DND-41 (cell line): Measurements from ENCODE around the gene HDAC4.

Experiments used
- ATAC-seq: fragments of 200-7000 bp; cut with Tn5 transposase; 3 replicates; pipeline ENCODE4 v1.9.1; 2021; ENCODE audit warnings: low read depth; ENCODE audit not compliant: insufficient read depth
- DNase-seq: peaks from one replicate; pipeline ENCODE4 v3.0.0-alpha.2; 2020
- H2AFZ ChIP-seq: 2 replicates; pipeline ENCODE4 v1.6.0; 2012; ENCODE audit warnings: low read depth, low read length
- H3K27ac ChIP-seq: 2 replicates; pipeline ENCODE4 v1.5.1; 2012; ENCODE audit warnings: low read length, inconsistent platforms
- H3K27me3 ChIP-seq: fragments of 200-600 bp; sonication (generic); 2 replicates; pipeline ENCODE4 v1.6.0; 2012; ENCODE audit warnings: low read length, mild to moderate bottlenecking, inconsistent platforms; ENCODE audit not compliant: insufficient read depth, poor library complexity
- H3K36me3 ChIP-seq: 2 replicates; pipeline ENCODE4 v1.5.1; 2012; ENCODE audit warnings: low read length, inconsistent platforms; ENCODE audit not compliant: insufficient read depth
- H3K4me1 ChIP-seq: 2 replicates; pipeline ENCODE4 v1.5.1; 2012; ENCODE audit warnings: mild to moderate bottlenecking, low read length; ENCODE audit not compliant: insufficient read depth
- H3K4me2 ChIP-seq: 2 replicates; pipeline ENCODE4 v1.6.0; 2012; ENCODE audit warnings: mild to moderate bottlenecking, moderate library complexity, low read length, inconsistent platforms; ENCODE audit not compliant: insufficient read depth
- H3K4me3 ChIP-seq, 2 experiments: fragments of 200-600 bp in 1 of 2; shearing (Covaris generic) in 1 of 2; 2 replicates each; pipeline ENCODE4 v1.5.1; 2012 to 2016; ENCODE audit warnings: inconsistent platforms in 2 of 2, low read length in 2 of 2, mild to moderate bottlenecking in 2 of 2, low read depth in 1 of 2, moderate library complexity in 1 of 2
- H3K79me2 ChIP-seq: 2 replicates; pipeline ENCODE4 v1.6.0; 2012; ENCODE audit warnings: low read length, inconsistent platforms; ENCODE audit not compliant: insufficient read depth
- H3K9ac ChIP-seq: 2 replicates; pipeline ENCODE4 v1.6.0; 2012; ENCODE audit warnings: low read depth, mild to moderate bottlenecking, inconsistent platforms, low read length, moderate library complexity
- H3K9me3 ChIP-seq: 2 replicates; pipeline ENCODE4 v1.5.1; 2012; ENCODE audit warnings: low read length, moderate library complexity, mild to moderate bottlenecking, inconsistent platforms; ENCODE audit not compliant: insufficient read depth, severe bottlenecking
- H4K20me1 ChIP-seq: 2 replicates; pipeline ENCODE4 v1.6.0; 2012; ENCODE audit warnings: low read length; ENCODE audit not compliant: insufficient read depth
- CTCF ChIP-seq: IDR thresholded peaks from 2 replicates; pipeline ENCODE4 v1.5.1; 2012; ENCODE audit warnings: borderline replicate concordance, low read length, moderate library complexity, mild to moderate bottlenecking; ENCODE audit not compliant: poor library complexity, severe bottlenecking; ENCODE audit errors: extremely low read depth
- EZH2 ChIP-seq: IDR thresholded peaks from 3 replicates; pipeline ENCODE4 v1.6.1; 2012; ENCODE audit warnings: borderline replicate concordance, low read depth, mild to moderate bottlenecking, moderate library complexity, low read length, inconsistent platforms; ENCODE audit not compliant: severe bottlenecking

The HDAC4 gene

GRCh38 chr2:239303711-239304532 lies 96.9 kb downstream of the HDAC4 start:
- peaks cover 92% of the 10 kb centered on the region for H4K20me1 ChIP-seq
- H3K4me2 ChIP-seq: no peak overlapping the region
- no peak overlapping the region for H2AFZ ChIP-seq
- DNase-seq (no peak), ATAC-seq (no peak)
- 0 out of 2 replicates have a peak overlapping the region, but pooled peaks have one; percentile 7 for H3K9ac ChIP-seq
- H3K27me3 ChIP-seq: no peaks in the 10 kb centered on the region
- peaks cover 4% of the 10 kb centered on the region for H3K9me3 ChIP-seq
- H3K27ac ChIP-seq: peak overlapping the region; percentile 74
- H3K4me3 ChIP-seq: no peak overlapping the region
- H3K4me1 ChIP-seq: peaks cover 85% of the 10 kb centered on the region
- no peak for TF ChIP-seq EZH2
- no peak for TF ChIP-seq CTCF
- H3K79me2 ChIP-seq: peaks cover 100% of the 10 kb centered on the region
- peaks cover 85% of the 10 kb centered on the region for H3K36me3 ChIP-seq

- peaks cover 78% of the 10 kb centered on the region for H3K36me3 ChIP-seq
- H4K20me1 ChIP-seq: peaks cover 86% of the 10 kb centered on the region
- peaks cover 4% of the 10 kb centered on the region for H3K9me3 ChIP-seq
- DNase-seq (no peak), ATAC-seq (no peak)
- H3K9ac ChIP-seq: peak overlapping the region; percentile 24
- peak overlapping the region; percentile 74 for H3K27ac ChIP-seq
- no peak overlapping the region for H3K4me2 ChIP-seq
- H3K4me3 ChIP-seq: no peak overlapping the region
- TF ChIP-seq EZH2: no peak
- H3K27me3 ChIP-seq: no peaks in the 10 kb centered on the region
- H2AFZ ChIP-seq: no peak overlapping the region
- peaks cover 92% of the 10 kb centered on the region for H3K4me1 ChIP-seq
- peaks cover 96% of the 10 kb centered on the region for H3K79me2 ChIP-seq
Observed at GRCh38 chr2:239302808-239303557, 97.8 kb downstream of the HDAC4 start.

- peaks cover 88% of the 10 kb centered on the region for H3K4me1 ChIP-seq
- peaks cover 96% of the 10 kb centered on the region for H3K79me2 ChIP-seq
- no peaks in the 10 kb centered on the region for H3K27me3 ChIP-seq
- peaks cover 4% of the 10 kb centered on the region for H3K9me3 ChIP-seq
- ATAC-seq (no peak), DNase-seq (no peak)
- H3K27ac ChIP-seq: peak overlapping the region; percentile 74
- no peak overlapping the region for H3K4me2 ChIP-seq
- TF ChIP-seq CTCF (no peak), EZH2 (no peak)
- H3K9ac ChIP-seq: peak overlapping the region; percentile 24
- H3K36me3 ChIP-seq: peaks cover 78% of the 10 kb centered on the region
- no peak overlapping the region for H2AFZ ChIP-seq
- H3K4me3 ChIP-seq: no peak overlapping the region
- H4K20me1 ChIP-seq: peaks cover 86% of the 10 kb centered on the region
Observed at GRCh38 chr2:239302083-239302807, 98.6 kb downstream of the HDAC4 start.
